Stimulated activated CD4-positive, alpha-beta T cell treated with anti-CD3 and anti-CD28 coated beads, Interleukin-12 subunit alpha, Interleukin-12 subunit beta, amount 100 ng/mL, for 24 hours (primary cell): ENCODE data around the gene TRPM3.
"Not testable (repeated sequence)": the region's sequence is repeated elsewhere in the genome, so short reads cannot be mapped to it uniquely, and the experiment has no call there.

Experiments used
- DNase-seq, 2 experiments: peaks; one replicate each; pipeline ENCODE4 v3.0.0-alpha.2; 2020; ENCODE audit warnings: low read depth in 2 of 2

TRPM3 gene

GRCh38 chr9:70998962-70999361 lies 122.5 kb downstream of the TRPM3 start:
- DNase-seq, result no peak

GRCh38 chr9:70995511-70995910 lies 125.9 kb downstream of the TRPM3 start:
- no peak for DNase-seq

GRCh38 chr9:70994582-70994981 lies 126.8 kb downstream of the TRPM3 start:
- DNase-seq, result no peak

- DNase-seq, result no peak
Measured at GRCh38 chr9:70988551-70988950, 132.9 kb downstream of the TRPM3 start.

GRCh38 chr9:70987986-70988385 lies 133.4 kb downstream of the TRPM3 start:
- DNase-seq, result no peak

- DNase-seq, result no peak
Measured at GRCh38 chr9:70986984-70987383, 134.4 kb downstream of the TRPM3 start.

- no peak for DNase-seq
Measured at GRCh38 chr9:70983723-70984295, 137.6 kb downstream of the TRPM3 start.

- DNase-seq, result no peak
Measured at GRCh38 chr9:70981312-70981711, 140.1 kb downstream of the TRPM3 start.

GRCh38 chr9:70979966-70980365 lies 141.5 kb downstream of the TRPM3 start:
- no peak for DNase-seq

- no peak for DNase-seq
Measured at GRCh38 chr9:70978085-70978484, 143.3 kb downstream of the TRPM3 start.

- DNase-seq, result no peak
Measured at GRCh38 chr9:70975821-70976220, 145.6 kb downstream of the TRPM3 start.

GRCh38 chr9:70971723-70972122 lies 149.7 kb downstream of the TRPM3 start:
- DNase-seq, result no peak

- DNase-seq, result not testable (repeated sequence)
Measured at GRCh38 chr9:70966380-70966779, 155.0 kb downstream of the TRPM3 start.

GRCh38 chr9:70964861-70965260 lies 156.6 kb downstream of the TRPM3 start:
- no peak for DNase-seq

- DNase-seq, result no peak
Measured at GRCh38 chr9:70963554-70963953, 157.9 kb downstream of the TRPM3 start.

GRCh38 chr9:70962761-70963440 lies 158.5 kb downstream of the TRPM3 start:
- no peak for DNase-seq

GRCh38 chr9:70959366-70959765 lies 162.1 kb downstream of the TRPM3 start:
- DNase-seq, result no peak

- DNase-seq, result no peak
Measured at GRCh38 chr9:70954596-70955143, 166.8 kb downstream of the TRPM3 start.

GRCh38 chr9:70954126-70954525 lies 167.3 kb downstream of the TRPM3 start:
- DNase-seq, result no peak

- no peak for DNase-seq
Measured at GRCh38 chr9:70951749-70952727, 169.4 kb downstream of the TRPM3 start.

- no peak for DNase-seq
Measured at GRCh38 chr9:70950270-70950669, 171.2 kb downstream of the TRPM3 start.

- no peak for DNase-seq
Measured at GRCh38 chr9:70949239-70949638, 172.2 kb downstream of the TRPM3 start.
